DMS53 treated with DMSO at 0.1 percent for 48 hours (cell line): ENCODE results near the gene ANKIB1.
"Not testable (repeated sequence)": the region's sequence is repeated elsewhere in the genome, so short reads cannot be mapped to it uniquely, and the experiment has no call there.

ENCODE experiments used
- DNase-seq: peaks from one replicate; lab custom pipeline; 2025; ENCODE audit not compliant: unreplicated experiment; lab: John Stamatoyannopoulos, UW

Gene ANKIB1

GRCh38 chr7:92442720-92443119, 196.9 kb downstream of the ANKIB1 start:
- not testable (repeated sequence) for DNase-seq

GRCh38 chr7:92446869-92447344, 201.1 kb downstream of the ANKIB1 start:
- DNase-seq: no peak

GRCh38 chr7:92447345-92448204, 201.8 kb downstream of the ANKIB1 start, which contains the start of gene GATAD1:
Gene GATAD1 (plus strand): TSS chr7:92447482. CDS start chr7:92447730, 248 bp downstream.
- DNase-seq: peak; percentile 93

- DNase-seq: peak; percentile 94
Measured at GRCh38 chr7:92448205-92448747, 202.5 kb downstream of the ANKIB1 start.
